ENCODE results near the gene RFX4. TPM values are rescaled to one million over a fixed set of nuclear protein-coding genes. Genes with fewer than 3 reads are reported as not detected.
"Not testable (repeated sequence)": the region's sequence is repeated elsewhere in the genome, so short reads cannot be mapped to it uniquely, and the experiment has no call there.

Gene RFX4
- total RNA-seq, 8 experiments from 2014 or later = 0.20 to 78.4 (median 16.8) TPM

- Histone ChIP-seq H3K27ac (no peak overlapping the region), H3K4me1 (replicated peaks in 1 of 2) (peaks cover 0 to 2% of the 10 kb centered on the region in 2 donors), H3K4me3 (no peak overlapping the region)
- 32 to 100% (median 97%) methylated on average over 2 to 7 of the region's 8 CpGs; no CpG with 5 or more reads in 1 of the 10 experiments for WGBS, 10 experiments
- in situ Hi-C loops (cut with MboI; ENCODE audit: low pct_unique_long_range_greater_than_20kb in 2 of 9, low sequenced_read_pairs in 9 of 9, unreplicated experiment in 9 of 9) = no loop called here
- ATAC-seq (replicated peaks in 6 of 8) = peak in 2 of 8 experiments; percentile 34 to 51
Observed at GRCh38 chr12:106712768-106713167, 130.0 kb downstream of the RFX4 start.

- in situ Hi-C loops (cut with MboI; ENCODE audit: low pct_unique_long_range_greater_than_20kb in 2 of 9, low sequenced_read_pairs in 9 of 9, unreplicated experiment in 9 of 9) = no loop called here
- no peak for ATAC-seq (replicated peaks in 6 of 8)
- 22 to 97% (median 88%) methylated on average over 2 to 3 of the region's 3 CpGs; no CpG with 5 or more reads in 5 of the 10 experiments for WGBS, 10 experiments
- Histone ChIP-seq H3K4me1 (replicated peaks in 1 of 2) (peaks cover 0 to 2% of the 10 kb centered on the region in 2 donors), H3K4me3 (no peak overlapping the region), H3K27ac (no peak overlapping the region)
Observed at GRCh38 chr12:106714926-106715325, 132.1 kb downstream of the RFX4 start.

DNA sequence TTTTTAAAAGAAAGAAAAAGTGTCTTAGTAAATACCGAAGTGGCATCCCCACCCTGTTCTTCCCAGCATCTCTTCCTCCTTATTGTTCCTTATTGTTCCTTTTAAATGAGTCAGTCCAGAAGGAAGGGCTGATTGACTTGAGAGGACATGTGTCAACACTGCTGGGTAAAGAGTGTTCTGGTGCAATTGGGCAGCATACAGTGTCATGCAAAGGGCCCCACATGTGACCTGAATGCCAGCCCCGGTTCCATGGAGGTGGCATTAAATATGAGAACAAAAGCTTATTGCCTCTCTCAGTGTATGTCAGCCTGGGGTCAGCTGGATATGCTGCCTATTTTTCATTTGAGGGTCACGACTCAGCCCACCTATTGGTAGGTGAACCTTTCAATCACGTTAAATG is 132.8 kb downstream of the RFX4 start:
- peak in 2 of 8 experiments; percentile 77 to 86 for ATAC-seq (replicated peaks in 6 of 8)
- peaks cover 0 to 2% of the 10 kb centered on the region in 2 donors for H3K4me1 ChIP-seq (replicated peaks in 1 of 2)
- H3K4me3 ChIP-seq = no peak overlapping the region
- 0 to 100% (median 64%) methylated on average over 1 to 4 of the region's 4 CpGs; no CpG with 5 or more reads in 2 of the 10 experiments for WGBS, 10 experiments
- in situ Hi-C loops (cut with MboI; ENCODE audit: low pct_unique_long_range_greater_than_20kb in 2 of 9, low sequenced_read_pairs in 9 of 9, unreplicated experiment in 9 of 9) = no loop called here
- no peak overlapping the region for H3K27ac ChIP-seq

GRCh38 chr12:106717673-106718072 is 134.9 kb downstream of the RFX4 start:
- Histone ChIP-seq H3K27ac (no peak overlapping the region), H3K4me3 (no peak overlapping the region), H3K4me1 (replicated peaks in 1 of 2) (peaks cover 0 to 2% of the 10 kb centered on the region in 2 donors)
- no peak for ATAC-seq (replicated peaks in 6 of 8)
- in situ Hi-C loops (cut with MboI; ENCODE audit: low pct_unique_long_range_greater_than_20kb in 2 of 9, low sequenced_read_pairs in 9 of 9, unreplicated experiment in 9 of 9) = no loop called here
- 86 to 100% (median 100%) methylated on average over 1 to 2 of the region's 2 CpGs; no CpG with 5 or more reads in 7 of the 10 experiments for WGBS, 10 experiments

DNA sequence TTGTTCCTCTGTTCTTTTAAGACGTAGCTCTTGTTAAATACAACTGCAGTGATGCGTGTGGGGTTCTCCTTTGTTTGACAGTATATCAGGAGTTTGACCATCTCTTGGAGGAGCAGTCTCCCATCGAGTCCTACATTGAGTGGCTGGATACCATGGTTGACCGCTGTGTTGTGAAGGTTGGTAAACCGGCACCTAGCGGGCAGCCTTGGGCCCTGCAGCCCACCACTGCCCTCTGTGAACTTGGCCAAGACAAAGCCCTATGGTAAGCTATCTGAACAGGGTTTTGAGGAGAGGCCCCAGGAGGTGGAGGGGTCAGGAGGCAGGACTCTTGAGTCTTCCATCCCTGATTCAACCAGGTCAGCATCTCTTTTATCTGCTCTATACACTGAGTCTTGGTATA is 137.1 kb downstream of the RFX4 start:
- 33 to 100% (median 85%) methylated on average over 1 to 6 of the region's 6 CpGs for WGBS, 10 experiments
- Histone ChIP-seq H3K27ac (no peak overlapping the region), H3K4me3 (no peak overlapping the region), H3K4me1 (replicated peaks in 1 of 2) (peaks cover 0 to 2% of the 10 kb centered on the region in 2 donors)
- in situ Hi-C loops (cut with MboI; ENCODE audit: low pct_unique_long_range_greater_than_20kb in 2 of 9, low sequenced_read_pairs in 9 of 9, unreplicated experiment in 9 of 9) = no loop called here
- no peak for ATAC-seq (replicated peaks in 6 of 8)

- Histone ChIP-seq H3K4me3 (no peak overlapping the region), H3K27ac (no peak overlapping the region), H3K4me1 (replicated peaks in 1 of 2) (no peaks in the 10 kb centered on the region)
- no peak for ATAC-seq (replicated peaks in 6 of 8)
- 20 to 95% (median 81%) methylated on average over 1 to 3 of the region's 6 CpGs; no CpG with 5 or more reads in 3 of the 10 experiments for WGBS, 10 experiments
- in situ Hi-C loops (cut with MboI; ENCODE audit: low pct_unique_long_range_greater_than_20kb in 2 of 9, low sequenced_read_pairs in 9 of 9, unreplicated experiment in 9 of 9) = no loop called here
Observed at GRCh38 chr12:106720696-106721095, 137.9 kb downstream of the RFX4 start.

GRCh38 chr12:106721915-106722314 is 139.1 kb downstream of the RFX4 start:
- H3K4me3 ChIP-seq = no peak overlapping the region
- 0 to 100% (median 50%) methylated on average over 1 of the region's 1 CpG; no CpG with 5 or more reads in 5 of the 10 experiments for WGBS, 10 experiments
- H3K4me1 ChIP-seq (replicated peaks in 1 of 2) = no peaks in the 10 kb centered on the region
- ATAC-seq (replicated peaks in 6 of 8) = peak in 1 of 8 experiments; percentile 53
- H3K27ac ChIP-seq = no peak overlapping the region
- in situ Hi-C loops (cut with MboI; ENCODE audit: low pct_unique_long_range_greater_than_20kb in 2 of 9, low sequenced_read_pairs in 9 of 9, unreplicated experiment in 9 of 9) = no loop called here

DNA sequence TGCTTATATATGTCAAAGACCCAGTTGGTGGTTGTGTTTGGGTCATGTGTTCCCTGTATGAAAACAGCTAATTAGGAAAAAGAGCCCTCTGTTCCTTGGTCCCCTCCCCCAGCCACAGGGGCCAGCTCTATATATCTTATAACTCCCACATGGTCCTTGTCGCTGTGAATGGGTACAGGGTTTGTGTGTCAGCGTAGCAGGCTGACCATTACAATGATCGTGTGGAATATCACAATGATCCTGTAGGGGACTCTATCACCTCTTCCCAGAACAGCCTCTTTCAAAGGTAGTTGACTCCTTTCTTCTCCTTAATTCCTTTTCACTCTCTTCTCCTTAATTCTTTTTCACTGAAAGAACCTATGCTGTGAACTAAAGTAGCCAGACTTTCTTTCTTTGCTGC is 140.0 kb downstream of the RFX4 start:
- in situ Hi-C loops (cut with MboI; ENCODE audit: low pct_unique_long_range_greater_than_20kb in 2 of 9, low sequenced_read_pairs in 9 of 9, unreplicated experiment in 9 of 9) = no loop called here
- Histone ChIP-seq H3K4me3 (no peak overlapping the region), H3K4me1 (replicated peaks in 1 of 2) (no peaks in the 10 kb centered on the region), H3K27ac (no peak overlapping the region)
- 0 to 62% (median 33%) methylated on average over 1 to 3 of the region's 3 CpGs; no CpG with 5 or more reads in 2 of the 10 experiments for WGBS, 10 experiments
- peak in 3 of 8 experiments; percentile 31 to 38 (median 34) for ATAC-seq (replicated peaks in 6 of 8)

DNA sequence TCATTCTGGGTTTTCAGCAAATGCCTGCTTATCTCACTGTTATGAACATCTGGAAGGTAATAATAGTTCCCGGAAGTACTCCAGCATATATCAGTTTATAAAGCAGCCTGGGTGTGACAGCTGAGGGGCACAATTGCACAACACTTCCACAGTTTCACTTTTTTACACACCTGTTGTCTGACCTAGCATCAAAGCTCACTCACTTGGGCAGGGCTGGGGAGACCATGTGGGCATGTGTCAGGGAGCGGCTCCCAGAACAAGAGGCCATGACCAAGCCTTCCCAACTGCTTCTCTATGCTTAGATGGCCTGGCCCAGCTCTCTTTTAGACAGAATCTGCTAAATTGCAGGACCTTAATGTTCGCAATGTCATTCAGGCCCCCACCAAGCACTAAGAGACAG is 140.6 kb downstream of the RFX4 start:
- 29 to 96% (median 92%) methylated on average over 2 to 3 of the region's 3 CpGs; no CpG with 5 or more reads in 5 of the 10 experiments for WGBS, 10 experiments

DNA sequence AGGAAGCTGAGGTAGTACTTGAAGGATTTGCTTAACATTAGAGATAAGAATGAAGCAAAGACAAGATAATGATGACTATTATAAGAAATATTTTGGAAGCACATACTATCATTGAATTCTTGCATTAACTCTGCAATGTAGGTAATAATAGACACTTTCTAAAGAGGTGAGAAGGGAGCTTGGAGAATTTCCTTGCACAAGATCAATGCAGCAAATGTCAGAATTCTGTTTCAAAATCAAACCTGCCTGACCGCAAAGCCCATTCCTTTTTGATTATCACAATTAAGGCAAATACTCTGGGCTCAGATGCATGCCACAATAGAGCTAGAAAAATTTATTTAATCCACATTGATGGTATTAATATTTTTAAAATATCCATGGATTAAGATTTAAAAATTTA is 141.3 kb downstream of the RFX4 start:
- in situ Hi-C loops (cut with MboI; ENCODE audit: low pct_unique_long_range_greater_than_20kb in 2 of 9, low sequenced_read_pairs in 9 of 9, unreplicated experiment in 9 of 9) = no loop called here
- H3K27ac ChIP-seq = no peak overlapping the region

More for the DNA sequence above, 140.6 kb downstream of the RFX4 start:
- no peaks in the 10 kb centered on the region for H3K4me1 ChIP-seq (replicated peaks in 1 of 2)
- H3K27ac ChIP-seq = no peak overlapping the region
- ATAC-seq (replicated peaks in 6 of 8) = no peak
- in situ Hi-C loops (cut with MboI; ENCODE audit: low pct_unique_long_range_greater_than_20kb in 2 of 9, low sequenced_read_pairs in 9 of 9, unreplicated experiment in 9 of 9) = no loop called here
- H3K4me3 ChIP-seq = no peak overlapping the region

GRCh38 chr12:106724934-106725333 is 142.1 kb downstream of the RFX4 start:
- no peak overlapping the region for H3K4me3 ChIP-seq
- 63 to 100% (median 97%) methylated on average over 2 to 5 of the region's 6 CpGs; no CpG with 5 or more reads in 2 of the 10 experiments for whole genome bisulfite sequencing, 10 experiments
- peak in 1 of 8 experiments; percentile 32 for ATAC-seq (replicated peaks in 6 of 8)
- in situ Hi-C loops (cut with MboI; ENCODE audit: low pct_unique_long_range_greater_than_20kb in 2 of 9, low sequenced_read_pairs in 9 of 9, unreplicated experiment in 9 of 9) = no loop called here
- H3K27ac ChIP-seq = no peak overlapping the region
- H3K4me1 ChIP-seq (replicated peaks in 1 of 2) = no peaks in the 10 kb centered on the region

More for the DNA sequence above, 141.3 kb downstream of the RFX4 start:
- no peak for ATAC-seq (replicated peaks in 6 of 8)
- H3K4me3 ChIP-seq = no peak overlapping the region
- 60 to 100% (median 94%) methylated on average over 1 of the region's 1 CpG; no CpG with 5 or more reads in 2 of the 10 experiments for WGBS, 10 experiments
- H3K4me1 ChIP-seq (replicated peaks in 1 of 2) = no peaks in the 10 kb centered on the region

DNA sequence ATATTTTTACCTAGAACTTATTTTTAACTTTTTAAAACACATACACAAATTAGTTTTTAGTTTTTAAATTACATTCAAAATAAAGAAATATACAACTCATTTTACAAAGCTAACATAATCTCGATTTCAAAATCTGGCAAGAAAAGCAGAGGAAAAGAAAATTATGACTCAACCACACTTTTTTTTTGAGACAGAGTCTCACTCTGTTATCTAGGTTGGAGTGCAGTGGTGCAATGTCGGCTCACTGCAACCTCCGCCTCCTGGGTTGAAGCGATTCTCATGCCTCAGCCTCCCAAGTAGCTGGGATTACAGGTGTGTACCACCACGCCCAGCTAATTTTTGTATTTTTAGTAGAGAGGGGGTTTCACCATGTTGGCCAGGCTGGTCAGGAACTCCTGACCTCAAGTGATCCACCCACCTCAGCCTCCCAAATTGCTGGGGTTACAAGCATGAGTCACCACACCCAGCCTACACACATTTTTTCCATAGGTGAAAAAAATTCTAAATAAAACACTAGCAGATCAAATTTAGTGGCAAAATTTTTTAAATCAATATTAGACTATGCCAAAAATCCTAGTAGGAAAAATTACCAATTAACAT is 143.9 kb downstream of the RFX4 start:
- WGBS, 10 experiments = 8 to 100% (median 96%) methylated on average over 1 to 5 of the region's 5 CpGs
- ATAC-seq (replicated peaks in 6 of 8); H3K4me1 ChIP-seq (replicated peaks in 1 of 2); H3K27ac ChIP-seq; H3K4me3 ChIP-seq; in situ Hi-C loops (cut with MboI; ENCODE audit: low pct_unique_long_range_greater_than_20kb in 2 of 9, low sequenced_read_pairs in 9 of 9, unreplicated experiment in 9 of 9): not testable (repeated sequence)

- Histone ChIP-seq H3K4me3 (no peak overlapping the region), H3K4me1 (replicated peaks in 1 of 2) (no peaks in the 10 kb centered on the region), H3K27ac (no peak overlapping the region)
- ATAC-seq (replicated peaks in 6 of 8) = no peak
- 29 to 100% (median 95%) methylated on average over 1 of the region's 1 CpG; no CpG with 5 or more reads in 4 of the 10 experiments for WGBS, 10 experiments
- in situ Hi-C loops (cut with MboI; ENCODE audit: low pct_unique_long_range_greater_than_20kb in 2 of 9, low sequenced_read_pairs in 9 of 9, unreplicated experiment in 9 of 9) = no loop called here
Observed at GRCh38 chr12:106729611-106730010, 146.8 kb downstream of the RFX4 start.

DNA sequence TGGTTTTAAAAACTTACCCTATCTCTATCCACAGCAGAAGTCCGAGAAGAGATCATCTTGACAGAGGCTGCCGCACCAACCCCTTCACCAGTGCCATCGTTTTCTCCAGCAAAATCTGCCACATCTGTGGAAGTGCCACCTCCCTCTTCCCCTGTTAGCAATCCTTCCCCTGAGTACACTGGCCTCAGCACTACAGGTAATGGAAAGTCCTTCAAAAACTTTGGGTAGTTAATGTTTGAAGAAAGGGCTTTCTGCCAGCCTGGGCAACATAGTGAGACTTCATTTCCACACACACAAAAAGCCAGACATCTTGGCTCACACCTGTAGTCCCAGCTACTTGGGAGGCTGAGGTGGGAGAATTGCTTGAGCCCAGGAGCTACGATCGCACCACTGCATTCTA is 150.1 kb downstream of the RFX4 start:
- ATAC-seq (replicated peaks in 6 of 8) = no peak
- Histone ChIP-seq H3K4me3 (no peak overlapping the region), H3K4me1 (replicated peaks in 1 of 2) (no peaks in the 10 kb centered on the region), H3K27ac (no peak overlapping the region)
- in situ Hi-C loops (cut with MboI; ENCODE audit: low pct_unique_long_range_greater_than_20kb in 2 of 9, low sequenced_read_pairs in 9 of 9, unreplicated experiment in 9 of 9) = no loop called here
- 56 to 100% (median 95%) methylated on average over 1 to 4 of the region's 5 CpGs; no CpG with 5 or more reads in 4 of the 10 experiments for WGBS, 10 experiments
